ENCODE data around the gene CAST.
"Not testable (repeated sequence)": the region's sequence is repeated elsewhere in the genome, so short reads cannot be mapped to it uniquely, and the experiment has no call there.

The CAST gene, protein sequence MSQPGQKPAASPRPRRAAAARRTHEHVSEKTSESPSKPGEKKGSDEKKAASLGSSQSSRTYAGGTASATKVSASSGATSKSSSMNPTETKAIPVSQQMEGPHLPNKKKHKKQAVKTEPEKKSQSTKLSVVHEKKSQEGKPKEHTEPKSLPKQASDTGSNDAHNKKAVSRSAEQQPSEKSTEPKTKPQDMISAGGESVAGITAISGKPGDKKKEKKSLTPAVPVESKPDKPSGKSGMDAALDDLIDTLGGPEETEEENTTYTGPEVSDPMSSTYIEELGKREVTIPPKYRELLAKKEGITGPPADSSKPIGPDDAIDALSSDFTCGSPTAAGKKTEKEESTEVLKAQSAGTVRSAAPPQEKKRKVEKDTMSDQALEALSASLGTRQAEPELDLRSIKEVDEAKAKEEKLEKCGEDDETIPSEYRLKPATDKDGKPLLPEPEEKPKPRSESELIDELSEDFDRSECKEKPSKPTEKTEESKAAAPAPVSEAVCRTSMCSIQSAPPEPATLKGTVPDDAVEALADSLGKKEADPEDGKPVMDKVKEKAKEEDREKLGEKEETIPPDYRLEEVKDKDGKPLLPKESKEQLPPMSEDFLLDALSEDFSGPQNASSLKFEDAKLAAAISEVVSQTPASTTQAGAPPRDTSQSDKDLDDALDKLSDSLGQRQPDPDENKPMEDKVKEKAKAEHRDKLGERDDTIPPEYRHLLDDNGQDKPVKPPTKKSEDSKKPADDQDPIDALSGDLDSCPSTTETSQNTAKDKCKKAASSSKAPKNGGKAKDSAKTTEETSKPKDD

DNA sequence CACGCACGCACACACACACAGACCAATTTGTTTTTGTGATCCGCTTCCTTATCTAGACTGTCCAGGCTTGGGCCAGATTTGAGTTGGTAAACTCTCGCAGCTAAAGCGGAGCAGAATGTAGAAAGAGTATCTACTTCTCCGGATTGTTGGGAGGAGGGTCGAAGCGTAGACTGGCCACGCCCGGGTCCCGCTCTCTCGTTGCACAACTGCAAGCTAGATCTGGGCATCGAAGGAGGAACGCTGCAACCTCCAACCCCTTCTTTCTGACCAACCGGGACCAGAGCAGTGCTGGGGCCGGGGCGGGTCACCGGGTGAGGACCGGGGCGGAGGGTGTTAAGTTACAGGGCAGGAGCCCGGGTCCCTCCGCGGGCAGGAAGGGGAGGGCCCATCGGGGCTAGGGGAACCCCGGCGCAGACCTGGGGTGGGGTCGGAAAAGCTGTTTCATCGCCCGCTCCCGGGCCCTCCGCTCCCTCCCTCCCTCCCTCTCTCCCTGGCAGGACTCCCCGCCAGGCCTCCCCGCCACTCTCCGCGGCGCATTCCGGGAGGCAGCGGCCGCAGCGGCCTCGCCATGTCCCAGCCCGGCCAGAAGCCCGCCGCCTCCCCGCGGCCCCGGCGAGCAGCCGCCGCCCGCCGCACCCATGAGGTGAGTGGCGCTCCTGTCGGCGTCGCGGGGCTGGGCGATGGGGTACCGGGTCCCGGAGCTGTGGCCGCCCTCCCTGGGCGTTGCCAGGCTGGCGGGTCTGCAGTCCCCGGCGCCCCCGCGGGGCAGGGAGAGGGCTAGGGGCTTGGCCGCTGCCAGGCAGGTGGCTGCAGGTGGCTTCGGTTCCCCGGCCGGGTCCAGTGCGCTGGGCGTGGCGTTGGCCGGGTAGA is at the start of gene CAST:
CAST (plus strand) TSS at position 522 of the 870 bp plus-strand sequence; CDS start at position 569, 47 bp downstream.
- ChIA-PET CTCF (interaction anchor here (1.0 to 3.2 kb wide), 7 partner anchors 11 to 68 kb away, joined by 3 to 14 read pairs (median 3); no protein-coding TSS in a partner anchor), POLR2A (interaction anchor here (0.8 to 1.8 kb wide), 8 partner anchors 21 to 72 kb away, joined by 3 to 7 read pairs (median 4); no protein-coding TSS in a partner anchor)
- H3K4me3 ChIP-seq (ENCODE audit: low read depth, low read length): peak within 1 kb of the TSS; percentile 83
- TF ChIP-seq, protein P1, sequence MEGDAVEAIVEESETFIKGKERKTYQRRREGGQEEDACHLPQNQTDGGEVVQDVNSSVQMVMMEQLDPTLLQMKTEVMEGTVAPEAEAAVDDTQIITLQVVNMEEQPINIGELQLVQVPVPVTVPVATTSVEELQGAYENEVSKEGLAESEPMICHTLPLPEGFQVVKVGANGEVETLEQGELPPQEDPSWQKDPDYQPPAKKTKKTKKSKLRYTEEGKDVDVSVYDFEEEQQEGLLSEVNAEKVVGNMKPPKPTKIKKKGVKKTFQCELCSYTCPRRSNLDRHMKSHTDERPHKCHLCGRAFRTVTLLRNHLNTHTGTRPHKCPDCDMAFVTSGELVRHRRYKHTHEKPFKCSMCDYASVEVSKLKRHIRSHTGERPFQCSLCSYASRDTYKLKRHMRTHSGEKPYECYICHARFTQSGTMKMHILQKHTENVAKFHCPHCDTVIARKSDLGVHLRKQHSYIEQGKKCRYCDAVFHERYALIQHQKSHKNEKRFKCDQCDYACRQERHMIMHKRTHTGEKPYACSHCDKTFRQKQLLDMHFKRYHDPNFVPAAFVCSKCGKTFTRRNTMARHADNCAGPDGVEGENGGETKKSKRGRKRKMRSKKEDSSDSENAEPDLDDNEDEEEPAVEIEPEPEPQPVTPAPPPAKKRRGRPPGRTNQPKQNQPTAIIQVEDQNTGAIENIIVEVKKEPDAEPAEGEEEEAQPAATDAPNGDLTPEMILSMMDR (IDR thresholded peaks at IDR 0.05; ENCODE audit: insufficient read depth, low read length, missing control alignments): no peak
- peak; percentile 46 for DNase-seq (ENCODE audit: low read depth, low spot score)

DNA sequence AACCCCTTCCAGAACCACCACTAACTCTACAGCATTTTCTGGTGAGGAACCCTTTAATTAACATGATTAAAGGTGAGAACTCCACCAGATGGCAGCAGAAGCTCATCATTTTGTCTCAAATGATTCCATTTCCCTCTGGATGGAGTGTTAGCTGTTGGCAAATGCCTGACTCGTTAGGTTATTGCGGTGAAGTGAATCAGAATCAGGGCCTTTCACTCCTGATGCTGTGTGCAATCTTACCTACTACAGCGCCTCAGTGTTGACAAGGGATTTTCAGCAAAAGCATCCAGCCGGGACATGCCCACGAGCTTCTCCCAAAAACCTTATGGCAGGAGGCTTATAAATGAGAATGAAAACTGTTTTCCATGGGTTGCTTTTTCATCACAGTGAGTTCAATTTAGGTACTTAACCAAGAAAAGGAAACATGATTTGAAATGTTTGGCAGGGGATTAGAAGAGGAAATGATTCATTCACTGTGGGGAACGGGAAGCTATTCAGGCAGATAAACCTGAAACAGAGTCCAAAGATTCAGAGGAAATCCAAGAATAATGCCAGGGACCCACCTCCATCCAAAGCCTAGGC is 48.0 kb upstream of the CAST start:
- DNase-seq (ENCODE audit: low read depth, low spot score): peak; percentile 74
- POLR2A ChIA-PET: interaction anchor here (0.6 to 1.4 kb wide), 3 partner anchors 13 to 194 kb away, joined by 3 to 4 read pairs (median 3); partner anchors contain the start of gene ERAP1
- CTCF ChIA-PET: interaction anchor here (0.6 to 10.0 kb wide), 48 partner anchors 9 to 550 kb away, joined by 3 to 103 read pairs (median 4); no protein-coding TSS in a partner anchor
- TF ChIP-seq, protein P1 (IDR thresholded peaks at IDR 0.05; ENCODE audit: insufficient read depth, low read length, missing control alignments): peak; percentile 24
- no peak overlapping the region; the same call in 1 of the 2 replicates for H3K4me3 ChIP-seq (ENCODE audit: low read depth, low read length)

DNA sequence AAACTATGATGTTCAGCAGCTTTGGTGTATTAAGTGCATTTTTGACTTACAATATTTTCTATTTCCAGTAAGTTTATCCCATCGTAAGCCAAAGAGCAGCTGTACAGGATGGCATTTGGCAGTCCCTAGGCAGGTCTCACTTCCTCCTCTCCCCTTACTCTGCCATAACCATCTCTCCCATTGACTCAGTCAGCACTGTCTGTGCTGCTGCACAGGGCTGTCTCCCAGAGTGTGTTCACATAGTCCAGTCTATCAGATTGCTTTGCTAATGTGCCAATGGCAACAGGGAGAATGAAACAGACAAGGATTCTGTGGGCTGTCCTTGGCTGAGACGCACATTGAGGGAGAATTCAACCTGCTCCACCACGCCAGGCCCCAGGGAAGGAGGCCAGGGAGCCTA is 47.0 kb upstream of the CAST start:
- POLR2A ChIA-PET: no interaction called here

DNA sequence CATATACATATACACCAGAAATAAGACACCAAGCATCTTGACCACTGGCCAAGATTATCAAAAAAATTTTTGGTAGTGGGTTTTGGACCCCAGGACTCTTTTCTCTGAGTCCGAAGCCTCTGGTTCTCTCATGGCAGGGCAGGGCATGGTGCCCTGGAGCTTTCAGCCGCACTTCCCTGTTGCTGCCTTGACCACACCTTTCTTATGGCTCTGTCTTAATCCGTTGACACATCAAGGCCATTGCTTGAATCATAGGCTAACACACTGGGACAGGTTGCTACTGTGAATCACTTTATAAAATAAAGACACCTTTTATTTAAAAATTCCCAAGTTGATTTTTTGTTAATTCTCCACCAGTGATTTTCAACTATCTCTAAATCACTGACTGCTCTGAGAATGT is 45.4 kb upstream of the CAST start:
- no peak overlapping the region for H3K4me3 ChIP-seq (ENCODE audit: low read depth, low read length)
- TF ChIP-seq, protein P1 (IDR thresholded peaks at IDR 0.05; ENCODE audit: insufficient read depth, low read length, missing control alignments): no peak
- CTCF ChIA-PET: interaction anchor here (1.1 to 10.0 kb wide), 8 partner anchors 9 to 272 kb away, joined by 3 to 103 read pairs (median 10); no protein-coding TSS in a partner anchor
- POLR2A ChIA-PET: no interaction called here
- no peak for DNase-seq (ENCODE audit: low read depth, low spot score)

More for the DNA sequence above, 47.0 kb upstream of the CAST start:
- CTCF ChIA-PET: interaction anchor here (0.9 to 10.0 kb wide), 22 partner anchors 8 to 546 kb away, joined by 3 to 103 read pairs (median 10); no protein-coding TSS in a partner anchor
- DNase-seq (ENCODE audit: low read depth, low spot score): no peak
- H3K4me3 ChIP-seq (ENCODE audit: low read depth, low read length): no peak overlapping the region
- TF ChIP-seq, protein P1 (IDR thresholded peaks at IDR 0.05; ENCODE audit: insufficient read depth, low read length, missing control alignments): no peak

DNA sequence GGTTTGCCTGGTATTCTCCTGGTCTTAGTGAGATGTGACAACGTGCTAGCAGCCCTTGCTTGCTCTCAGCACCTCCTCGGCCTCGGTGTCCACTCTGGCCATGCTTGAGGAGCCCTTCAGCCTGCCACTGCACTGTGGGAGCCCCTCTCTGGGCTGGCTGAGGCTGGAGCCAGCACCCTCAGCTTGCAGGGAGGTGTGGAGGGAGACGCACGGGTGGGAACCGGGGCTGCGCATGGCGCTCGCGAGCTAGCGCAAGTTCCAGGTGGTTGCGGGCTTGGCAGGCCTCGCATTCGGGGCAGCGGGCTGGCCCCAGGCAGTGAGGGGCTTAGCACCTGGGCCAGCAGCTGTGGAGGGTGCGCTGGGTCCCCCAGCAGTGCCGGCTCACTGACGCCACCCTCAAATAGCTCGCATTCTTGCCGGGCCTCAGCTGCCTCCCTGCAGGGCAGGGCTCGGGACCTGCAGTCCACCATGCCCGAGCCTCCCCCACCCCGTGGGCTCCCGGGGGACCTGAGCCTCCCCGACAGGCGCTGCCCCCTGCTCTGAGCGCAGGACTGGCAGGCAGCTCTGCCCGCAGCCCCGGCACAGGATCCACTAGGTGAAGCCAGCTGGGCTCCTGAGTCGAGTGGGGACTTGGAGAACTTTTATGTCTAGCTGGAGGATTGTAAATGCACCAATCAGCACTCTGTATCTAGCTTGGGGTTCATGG is 43.7 kb upstream of the CAST start:
- POLR2A ChIA-PET: interaction anchor here (0.8 kb wide), 1 partner anchor 43 kb away, joined by 5 read pairs; no protein-coding TSS in a partner anchor
- not testable (repeated sequence) for DNase-seq (ENCODE audit: low read depth, low spot score); H3K4me3 ChIP-seq (ENCODE audit: low read depth, low read length)
- CTCF ChIA-PET: interaction anchor here (0.6 to 10.0 kb wide), 8 partner anchors 8 to 544 kb away, joined by 3 to 103 read pairs (median 5); no protein-coding TSS in a partner anchor

All from AG04449 (cell line).